Endodermal cell (in vitro differentiated cells): Measurements from ENCODE around the gene PLA2G12B. TPM values are rescaled to one million over a fixed set of nuclear protein-coding genes. Genes with fewer than 3 reads are reported as not detected.
"Not testable (repeated sequence)": the region's sequence is repeated elsewhere in the genome, so short reads cannot be mapped to it uniquely, and the experiment has no call there.

Experiments used
- DNase-seq: peaks from one replicate; pipeline ENCODE4 v3.0.0-alpha.2; 2017
- H3K27ac ChIP-seq: 2 replicates; pipeline ENCODE4 v1.5.1; 2013; ENCODE audit warnings: mild to moderate bottlenecking, low read depth, low read length, moderate library complexity
- H3K27me3 ChIP-seq: 2 replicates; pipeline ENCODE4 v1.6.1; 2013; ENCODE audit warnings: mild to moderate bottlenecking, low read length, moderate library complexity; ENCODE audit not compliant: insufficient read depth, control insufficient read depth, poor library complexity, severe bottlenecking
- H3K36me3 ChIP-seq: 2 replicates; pipeline ENCODE4 v1.7.0; 2013; ENCODE audit warnings: mild to moderate bottlenecking, low read length, moderate library complexity; ENCODE audit not compliant: control insufficient read depth, insufficient read depth
- H3K4me1 ChIP-seq: one replicate; pipeline ENCODE4 v1.7.0; 2013; ENCODE audit warnings: low read length; ENCODE audit not compliant: control insufficient read depth, insufficient read depth
- H3K4me3 ChIP-seq: 2 replicates; pipeline ENCODE4 v1.5.1; 2013; ENCODE audit warnings: mild to moderate bottlenecking, low read length, moderate library complexity
- H3K9ac ChIP-seq: 2 replicates; pipeline ENCODE4 v1.6.1; 2013; ENCODE audit warnings: mild to moderate bottlenecking, low read length, moderate library complexity; ENCODE audit not compliant: poor library complexity, severe bottlenecking; ENCODE audit errors: extremely low read depth
- H3K9me3 ChIP-seq: 2 replicates; pipeline ENCODE4 v1.6.1; 2013; ENCODE audit warnings: mild to moderate bottlenecking, low read length, moderate library complexity; ENCODE audit not compliant: control insufficient read depth
- H3K27ac Mint-ChIP-seq: 2 replicates; pipeline ENCODE4 v1.8.0; 2020; ENCODE audit warnings: mixed read lengths
- H3K27me3 Mint-ChIP-seq: 2 replicates; pipeline ENCODE4 v1.8.0; 2021; ENCODE audit warnings: mild to moderate bottlenecking, mixed read lengths; ENCODE audit not compliant: insufficient read depth
- H3K36me3 Mint-ChIP-seq: 2 replicates; pipeline ENCODE4 v1.8.0; 2020; ENCODE audit warnings: low read depth, mixed read lengths
- H3K4me1 Mint-ChIP-seq: 2 replicates; pipeline ENCODE4 v1.8.0; 2020; ENCODE audit warnings: mixed read lengths
- H3K4me3 Mint-ChIP-seq: 2 replicates; pipeline ENCODE4 v1.8.0; 2020; ENCODE audit warnings: mild to moderate bottlenecking, moderate library complexity, mixed read lengths
- H3K9me3 Mint-ChIP-seq: 2 replicates; pipeline ENCODE4 v1.8.0; 2020; ENCODE audit warnings: mild to moderate bottlenecking, mixed read lengths
- WGBS, 2 experiments: methylation state at CpG; one replicate each; pipeline versions ENCODE4 v1.1.5 to v1.1.7; 2013; ENCODE audit warnings: missing lambda C conversion rate in 2 of 2, mixed read lengths in 1 of 2; ENCODE audit not compliant: insufficient coverage in 1 of 2, insufficient read length in 1 of 2; 5-methylcytosine and 5-hydroxymethylcytosine counted together
- total RNA-seq, 2 donors: library from RNA; stranded (reverse); fragmentation: NEBNext Ultra II Directional in 1 of 2; extraction: Animal tissue kit (Norgen Biotek cat#: 25700) in 1 of 2; gene quantifications; 2 replicates in 1 of 2; 3 replicates in 1 of 2; pipeline ENCODE4 v1.2.1, GENCODE V29; 2021
- TF ChIP-seq, protein P1 (sequence below): fragments of 200-600 bp; sonication (generic); conservative IDR thresholded peaks from 2 replicates; pipeline ENCODE4 v1.5.0; 2021; ENCODE audit warnings: antibody characterized with exemption, mild to moderate bottlenecking

Gene PLA2G12B
- total RNA-seq, 2 donors from 2014 or later = 0.64 to 0.93 TPM

DNA sequence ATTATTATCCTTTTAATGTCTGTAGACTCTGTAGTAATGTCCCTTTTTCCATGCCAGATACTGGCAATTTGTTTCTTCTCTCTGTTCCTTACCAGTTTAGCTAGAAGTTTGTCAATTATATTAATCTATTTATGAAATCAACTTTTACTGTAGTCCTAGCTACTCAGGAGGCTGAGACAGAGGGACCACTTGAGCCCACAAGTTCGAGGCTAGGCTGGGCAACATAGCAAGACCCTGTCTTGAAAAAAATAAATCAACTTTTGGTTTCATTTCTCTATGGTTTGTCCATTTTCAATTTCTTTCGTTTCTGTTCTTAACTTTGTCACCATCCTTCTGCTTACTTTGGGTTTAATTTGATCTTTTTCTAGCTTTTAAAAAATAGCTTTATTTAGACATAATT is 42.5 kb upstream of the PLA2G12B start:
- no peaks in the 10 kb centered on the region for H3K27me3 Mint-ChIP-seq
- H3K27ac Mint-ChIP-seq = no peak overlapping the region
- peaks cover 32% of the 10 kb centered on the region for H3K9me3 Mint-ChIP-seq
- H3K4me3 Mint-ChIP-seq = no peak overlapping the region
- no peak overlapping the region for H3K27ac ChIP-seq
- no peaks in the 10 kb centered on the region for H3K4me1 ChIP-seq
- H3K36me3 ChIP-seq = no peaks in the 10 kb centered on the region
- peaks cover 9% of the 10 kb centered on the region for H3K9me3 ChIP-seq
- DNase-seq = no peak
- WGBS, 2 experiments = 84 to 100% methylated on average over 2 of the region's 2 CpGs
- no peak overlapping the region for H3K9ac ChIP-seq
- H3K27me3 ChIP-seq = no peaks in the 10 kb centered on the region
- no peak overlapping the region for H3K4me3 ChIP-seq
- peaks cover 13% of the 10 kb centered on the region for H3K36me3 Mint-ChIP-seq
- no peaks in the 10 kb centered on the region for H3K4me1 Mint-ChIP-seq
- TF ChIP-seq, protein P1, sequence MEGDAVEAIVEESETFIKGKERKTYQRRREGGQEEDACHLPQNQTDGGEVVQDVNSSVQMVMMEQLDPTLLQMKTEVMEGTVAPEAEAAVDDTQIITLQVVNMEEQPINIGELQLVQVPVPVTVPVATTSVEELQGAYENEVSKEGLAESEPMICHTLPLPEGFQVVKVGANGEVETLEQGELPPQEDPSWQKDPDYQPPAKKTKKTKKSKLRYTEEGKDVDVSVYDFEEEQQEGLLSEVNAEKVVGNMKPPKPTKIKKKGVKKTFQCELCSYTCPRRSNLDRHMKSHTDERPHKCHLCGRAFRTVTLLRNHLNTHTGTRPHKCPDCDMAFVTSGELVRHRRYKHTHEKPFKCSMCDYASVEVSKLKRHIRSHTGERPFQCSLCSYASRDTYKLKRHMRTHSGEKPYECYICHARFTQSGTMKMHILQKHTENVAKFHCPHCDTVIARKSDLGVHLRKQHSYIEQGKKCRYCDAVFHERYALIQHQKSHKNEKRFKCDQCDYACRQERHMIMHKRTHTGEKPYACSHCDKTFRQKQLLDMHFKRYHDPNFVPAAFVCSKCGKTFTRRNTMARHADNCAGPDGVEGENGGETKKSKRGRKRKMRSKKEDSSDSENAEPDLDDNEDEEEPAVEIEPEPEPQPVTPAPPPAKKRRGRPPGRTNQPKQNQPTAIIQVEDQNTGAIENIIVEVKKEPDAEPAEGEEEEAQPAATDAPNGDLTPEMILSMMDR = no peak

DNA sequence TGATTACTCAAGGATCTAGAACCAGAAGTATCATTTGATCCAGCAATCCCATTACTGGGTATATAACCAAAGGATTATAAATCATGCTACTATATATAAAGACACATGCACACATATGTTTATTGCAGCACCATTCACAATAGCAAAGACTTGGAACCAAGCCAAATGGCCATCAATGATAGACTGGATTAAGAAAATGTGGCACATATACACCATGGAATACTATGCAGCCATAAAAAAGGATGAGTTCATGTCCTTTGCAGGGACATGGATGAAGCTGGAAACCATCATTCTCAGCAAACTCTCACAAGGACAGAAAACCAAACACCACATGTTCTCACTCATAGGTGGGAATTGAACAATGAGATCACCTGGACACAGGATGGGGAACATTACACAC is 40.9 kb upstream of the PLA2G12B start:
- H3K36me3 Mint-ChIP-seq = peaks cover 17% of the 10 kb centered on the region
- not testable (repeated sequence) for H3K4me3 Mint-ChIP-seq, H3K4me1 ChIP-seq, H3K27me3 ChIP-seq, H3K27ac Mint-ChIP-seq, H3K36me3 ChIP-seq, H3K9me3 ChIP-seq, H3K4me1 Mint-ChIP-seq, H3K4me3 ChIP-seq, DNase-seq, H3K27ac ChIP-seq, H3K9ac ChIP-seq, H3K27me3 Mint-ChIP-seq
- peaks cover 34% of the 10 kb centered on the region for H3K9me3 Mint-ChIP-seq

GRCh38 chr10:72989771-72990170 is 35.2 kb upstream of the PLA2G12B start:
- H3K4me3 ChIP-seq, H3K4me1 Mint-ChIP-seq, H3K27ac ChIP-seq, H3K9me3 ChIP-seq, H3K27ac Mint-ChIP-seq, H3K27me3 Mint-ChIP-seq, H3K27me3 ChIP-seq, H3K4me1 ChIP-seq, H3K4me3 Mint-ChIP-seq, H3K36me3 ChIP-seq, H3K9ac ChIP-seq: not testable (repeated sequence)
- Mint-ChIP-seq H3K36me3 (peaks cover 18% of the 10 kb centered on the region), H3K9me3 (peaks cover 14% of the 10 kb centered on the region)
- 70 to 80% methylated on average over 3 to 7 of the region's 7 CpGs for WGBS, 2 experiments
- DNase-seq = peak; percentile 48

DNA sequence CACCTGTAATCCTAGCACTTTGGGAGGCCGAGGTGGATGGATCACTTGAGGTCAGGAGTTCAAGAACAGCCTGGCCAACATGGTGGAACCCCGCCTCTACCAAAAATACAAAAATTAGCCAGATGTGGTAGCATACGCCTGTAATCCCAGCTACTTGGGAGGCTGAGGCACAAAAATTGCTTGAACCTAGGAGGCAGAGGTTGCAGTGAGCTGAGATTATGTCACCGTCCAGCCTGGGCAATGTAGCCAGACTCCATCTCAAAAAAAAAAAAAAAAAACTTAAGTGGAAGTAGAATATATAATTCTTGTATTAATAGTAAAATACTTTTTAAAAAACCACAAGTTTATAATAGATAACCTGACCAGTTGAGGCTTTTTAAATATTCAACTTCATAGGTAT is 30.0 kb upstream of the PLA2G12B start:
- DNase-seq, H3K4me1 Mint-ChIP-seq, H3K36me3 ChIP-seq, H3K27ac Mint-ChIP-seq, H3K9ac ChIP-seq, H3K27ac ChIP-seq, H3K27me3 ChIP-seq, H3K4me3 ChIP-seq, H3K36me3 Mint-ChIP-seq, H3K9me3 Mint-ChIP-seq, H3K4me3 Mint-ChIP-seq, H3K27me3 Mint-ChIP-seq, H3K4me1 ChIP-seq: not testable (repeated sequence)
- WGBS, 2 experiments = 89 to 98% methylated on average over 2 to 3 of the region's 4 CpGs
- peaks cover 10% of the 10 kb centered on the region for H3K9me3 ChIP-seq
